H1 (cell line): Measurements from ENCODE around the gene FAM81A. TPM values are rescaled to one million over a fixed set of nuclear protein-coding genes. Genes with fewer than 3 reads are reported as not detected.

Experiments
- CTCF ChIA-PET: fragments of 300-600 bp; sonication (Branson Sonifier 250); formaldehyde crosslinking; loops from one replicate; lab custom pipeline; 2021; ENCODE audit not compliant: partially characterized antibody; lab: Charles Lee
- POLR2A ChIA-PET: fragments of 300-600 bp; sonication (Branson Sonifier 250); formaldehyde crosslinking; loops from one replicate; lab custom pipeline; 2021; ENCODE audit warnings: inconsistent platforms; ENCODE audit not compliant: partially characterized antibody; lab: Charles Lee
- DNase-seq, 2 experiments: peaks; one replicate each; pipeline versions ENCODE4 v3.0.0 to v3.0.0-alpha.2; 2010 to 2022; ENCODE audit warnings: low spot score in 2 of 2, low read depth in 1 of 2, mixed read lengths in 1 of 2
- FAIRE-seq: peaks from 2 replicates; lab custom pipeline; 2011; peaks lifted over from hg19 to GRCh38; lab: Jason Lieb, UNC
- H2AFZ ChIP-seq: 2 replicates; pipeline ENCODE4 v1.8.1; 2012; ENCODE audit warnings: low read length, inconsistent platforms
- H2AK5ac ChIP-seq: 2 replicates; pipeline ENCODE4 v1.6.1; 2013; ENCODE audit warnings: low read depth, low read length
- H2BK120ac ChIP-seq: replicated peaks from 2 replicates; pipeline ENCODE3; 2013; ENCODE audit warnings: low read depth, low read length, inconsistent platforms
- H2BK12ac ChIP-seq: 2 replicates; pipeline ENCODE4 v1.6.1; 2013; ENCODE audit warnings: low read depth, low read length
- H2BK15ac ChIP-seq: 2 replicates; pipeline ENCODE4 v1.6.1; 2013; ENCODE audit warnings: low read length
- H2BK20ac ChIP-seq: 2 replicates; pipeline ENCODE4 v1.6.1; 2013; ENCODE audit warnings: low read length
- H2BK5ac ChIP-seq: 2 replicates; pipeline ENCODE4 v1.6.1; 2013; ENCODE audit warnings: low read depth, low read length
- H3K14ac ChIP-seq: 2 replicates; pipeline ENCODE4 v1.6.1; 2013; ENCODE audit warnings: inconsistent platforms; ENCODE audit not compliant: insufficient read length
- H3K18ac ChIP-seq: 2 replicates; pipeline ENCODE4 v1.6.1; 2013; ENCODE audit warnings: low read length; ENCODE audit errors: extremely low read depth
- H3K23ac ChIP-seq: 2 replicates; pipeline ENCODE4 v1.6.1; 2013; ENCODE audit warnings: inconsistent platforms; ENCODE audit not compliant: insufficient read length
- H3K23me2 ChIP-seq: 2 replicates; pipeline ENCODE4 v1.6.1; 2013; ENCODE audit warnings: low read depth, low read length
- H3K27ac ChIP-seq: 2 replicates; pipeline ENCODE4 v1.6.1; 2011; ENCODE audit warnings: low read depth, low read length, inconsistent platforms
- H3K27me3 ChIP-seq, 4 experiments: replicated peaks in 1 of 4; 1 replicate in 1 of 4; 2 replicates in 3 of 4; pipeline versions ENCODE4 v1.6.1 to v1.8.1; 2011 to 2013; ENCODE audit warnings: low read length in 3 of 4, mild to moderate bottlenecking in 3 of 4, inconsistent platforms in 2 of 4, mixed read lengths in 2 of 4, moderate library complexity in 1 of 4; ENCODE audit not compliant: control insufficient read depth in 3 of 4, insufficient read depth in 3 of 4; ENCODE audit errors: extremely low read depth in 1 of 4
- H3K36me3 ChIP-seq, 4 experiments: 2 replicates each; pipeline versions ENCODE4 v1.6.1 to v1.8.1; 2011 to 2013; ENCODE audit warnings: mild to moderate bottlenecking in 4 of 4, low read length in 3 of 4, moderate library complexity in 2 of 4, control low read depth in 1 of 4, inconsistent platforms in 1 of 4; ENCODE audit not compliant: insufficient read depth in 4 of 4, control insufficient read depth in 2 of 4
- H3K4ac ChIP-seq: replicated peaks from 2 replicates; pipeline ENCODE3; 2013; ENCODE audit warnings: low read length, low read depth, mixed read lengths, inconsistent platforms; ENCODE audit not compliant: insufficient read length
- H3K4me1 ChIP-seq, 4 experiments: replicated peaks in 1 of 4; 1 replicate in 1 of 4; 2 replicates in 3 of 4; pipeline versions ENCODE4 v1.6.1 to v1.8.1; 2011 to 2013; ENCODE audit warnings: low read length in 3 of 4, inconsistent platforms in 2 of 4, mixed read lengths in 1 of 4; ENCODE audit not compliant: insufficient read depth in 4 of 4, control insufficient read depth in 3 of 4
- H3K4me2 ChIP-seq, 2 experiments: 2 replicates each; pipeline versions ENCODE4 v1.6.1 to v1.8.1; 2011 to 2013; ENCODE audit warnings: low read depth in 2 of 2, low read length in 2 of 2, control low read depth in 1 of 2, inconsistent platforms in 1 of 2, mild to moderate bottlenecking in 1 of 2; ENCODE audit not compliant: insufficient read depth in 1 of 2
- H3K4me3 ChIP-seq, 4 experiments: fragments of 200-600, 300-600 bp in 1 of 4; sonication (generic), shearing (Covaris generic), sonication (Bioruptor Twin) in 1 of 4; 2 replicates each; pipeline versions ENCODE4 v1.5.1 to v1.8.1; 2011 to 2016; ENCODE audit warnings: low read length in 4 of 4, low read depth in 3 of 4, control low read depth in 2 of 4, inconsistent platforms in 2 of 4, mild to moderate bottlenecking in 2 of 4, mixed read lengths in 1 of 4, moderate library complexity in 1 of 4; ENCODE audit not compliant: insufficient read depth in 2 of 4; ENCODE audit errors: extremely low read depth in 1 of 4
- H3K56ac ChIP-seq: replicated peaks from 2 replicates; pipeline ENCODE3; 2013; ENCODE audit warnings: low read depth, mild to moderate bottlenecking, mixed read lengths, low read length, inconsistent platforms; ENCODE audit not compliant: insufficient read length
- H3K79me1 ChIP-seq: 2 replicates; pipeline ENCODE4 v1.6.1; 2013; ENCODE audit warnings: low read depth, low read length, control low read depth
- H3K79me2 ChIP-seq, 2 experiments: 2 replicates each; pipeline versions ENCODE4 v1.6.1 to v1.8.1; 2012 to 2013; ENCODE audit warnings: low read length in 2 of 2, mild to moderate bottlenecking in 2 of 2, inconsistent platforms in 1 of 2; ENCODE audit not compliant: insufficient read depth in 2 of 2, control insufficient read depth in 1 of 2
- H3K9ac ChIP-seq, 4 experiments: replicated peaks in 1 of 4; 1 replicate in 1 of 4; 2 replicates in 3 of 4; pipeline versions ENCODE4 v1.6.1 to v1.8.1; 2011 to 2013; ENCODE audit warnings: low read depth in 3 of 4, low read length in 3 of 4, control low read depth in 2 of 4, mild to moderate bottlenecking in 2 of 4, moderate library complexity in 2 of 4, inconsistent platforms in 1 of 4; ENCODE audit errors: extremely low read depth in 1 of 4
- H3K9me3 ChIP-seq, 2 experiments: 2 replicates each; pipeline versions ENCODE4 v1.6.1 to v1.8.1; 2012 to 2013; ENCODE audit warnings: mild to moderate bottlenecking in 2 of 2, moderate library complexity in 2 of 2, control low read depth in 1 of 2, inconsistent platforms in 1 of 2, low read depth in 1 of 2, low read length in 1 of 2, mixed read lengths in 1 of 2; ENCODE audit not compliant: insufficient read depth in 2 of 2
- H4K20me1 ChIP-seq, 2 experiments: replicated peaks in 1 of 2; 2 replicates each; pipeline versions ENCODE3 to v1.8.1; 2011 to 2013; ENCODE audit warnings: inconsistent platforms in 2 of 2, low read length in 2 of 2, mild to moderate bottlenecking in 1 of 2; ENCODE audit not compliant: insufficient read depth in 2 of 2, control insufficient read depth in 1 of 2
- H4K5ac ChIP-seq: 2 replicates; pipeline ENCODE4 v1.6.1; 2013; ENCODE audit warnings: low read length, low read depth, mixed read lengths, inconsistent platforms; ENCODE audit not compliant: insufficient read length
- H4K8ac ChIP-seq: 2 replicates; pipeline ENCODE4 v1.8.0; 2013; ENCODE audit warnings: mild to moderate bottlenecking, moderate library complexity, low read length, inconsistent platforms; ENCODE audit not compliant: insufficient read depth; ENCODE audit errors: extremely low read depth
- H4K91ac ChIP-seq: replicated peaks from 2 replicates; pipeline ENCODE3; 2013; ENCODE audit warnings: low read length, mixed read lengths, inconsistent platforms; ENCODE audit not compliant: insufficient read length
- BRCA1 ChIP-seq: IDR thresholded peaks from 2 replicates; pipeline ENCODE4 v1.6.1; 2012; ENCODE audit warnings: low read depth, low read length, improper control_type of control experiment
- GABPA ChIP-seq: IDR thresholded peaks from 2 replicates; pipeline ENCODE4 v1.6.1; 2011; ENCODE audit warnings: mild to moderate bottlenecking, low read length, moderate library complexity, borderline replicate concordance; ENCODE audit not compliant: insufficient read depth
- HDAC2 ChIP-seq, 2 experiments: fragments of 300-600 bp in 1 of 2; sonication (generic) in 1 of 2; IDR thresholded peaks; 2 replicates each; pipeline ENCODE4 v1.6.1; 2011 to 2012; ENCODE audit warnings: low read depth in 2 of 2, low read length in 2 of 2, mild to moderate bottlenecking in 2 of 2, moderate library complexity in 2 of 2, borderline replicate concordance in 1 of 2, inconsistent platforms in 1 of 2
- RBBP5 ChIP-seq: IDR thresholded peaks from 2 replicates; pipeline ENCODE4 v1.7.1; 2012; ENCODE audit warnings: low read depth, mild to moderate bottlenecking, inconsistent platforms, low read length, moderate library complexity, borderline replicate concordance
- TAF1 ChIP-seq: IDR thresholded peaks from 2 replicates; pipeline ENCODE4 v1.6.1; 2011; ENCODE audit warnings: mild to moderate bottlenecking, low read depth, low read length
- TAF7 ChIP-seq: optimal IDR thresholded peaks from 2 replicates; pipeline ENCODE3; 2011; ENCODE audit warnings: low read depth, mild to moderate bottlenecking, inconsistent platforms, low read length, moderate library complexity, borderline replicate concordance
- TEAD4 ChIP-seq: IDR thresholded peaks from 2 replicates; pipeline ENCODE4 v1.6.1; 2012; ENCODE audit warnings: low read depth, low read length, inconsistent platforms, mixed read lengths
- YY1 ChIP-seq: IDR thresholded peaks from 2 replicates; pipeline ENCODE4 v1.6.1; 2011; ENCODE audit warnings: low read depth, mild to moderate bottlenecking, low read length
- WGBS, 2 experiments: shearing (Covaris generic) in 1 of 2; methylation state at CpG; one replicate each; pipeline versions ENCODE4 v1.1.6 to v1.1.7; 2013 to 2015; ENCODE audit warnings: low lambda C conversion rate in 2 of 2, mixed read lengths in 2 of 2, inconsistent platforms in 1 of 2, low coverage in 1 of 2, missing lambda C conversion rate in 1 of 2; ENCODE audit not compliant: insufficient replicate concordance in 2 of 2, insufficient coverage in 1 of 2, insufficient read length in 1 of 2; ENCODE audit errors: extremely low coverage in 1 of 2, missing lambda C conversion rate in 1 of 2; 5-methylcytosine and 5-hydroxymethylcytosine counted together
- polyA plus RNA-seq, 7 experiments: library from polyadenylated mRNA; depleted of rRNA in 3 of 7; stranded (reverse) in 5 of 7; unstranded in 2 of 7; fragments of >200 nt in 5 of 7; fragments of 200-250 nt in 2 of 7; gene quantifications; 1 replicate in 5 of 7; 2 replicates in 1 of 7; 4 replicates in 1 of 7; pipeline versions ENCODE4 v1.2.1 to v1.2.3, GENCODE V29; 2011 to 2013; ENCODE audit warnings: missing spikeins in 2 of 7, mixed read lengths in 2 of 7
- total RNA-seq: library from RNA; stranded (reverse); fragmentation: NEBNext Ultra II Directional; extraction: Animal tissue kit (Norgen Biotek cat#: 25700); gene quantifications from 2 replicates; pipeline ENCODE4 v1.2.1, GENCODE V29; 2021
- TF ChIP-seq, protein P1 (sequence below), 3 experiments: IDR thresholded peaks; 1 replicate in 2 of 3; 2 replicates in 1 of 3; pipeline versions ENCODE4 v1.5.1 to v1.6.1; 2011; ENCODE audit warnings: low read length in 3 of 3, mild to moderate bottlenecking in 3 of 3, inconsistent platforms in 2 of 3, low read depth in 1 of 3, moderate library complexity in 1 of 3; ENCODE audit not compliant: insufficient read depth in 1 of 3; ENCODE audit errors: control extremely low read depth in 1 of 3
- TF ChIP-seq, protein P2 (sequence below): IDR thresholded peaks from 2 replicates; pipeline ENCODE4 v1.6.1; 2011; ENCODE audit warnings: low read length, improper control_type of control experiment

FAM81A gene
- total and polyA plus RNA-seq, 2 of the 8 experiments (the other 6 are each of a cell fraction or from before 2014, with no cell fraction given) = 0.56 to 3.0 TPM

DNA sequence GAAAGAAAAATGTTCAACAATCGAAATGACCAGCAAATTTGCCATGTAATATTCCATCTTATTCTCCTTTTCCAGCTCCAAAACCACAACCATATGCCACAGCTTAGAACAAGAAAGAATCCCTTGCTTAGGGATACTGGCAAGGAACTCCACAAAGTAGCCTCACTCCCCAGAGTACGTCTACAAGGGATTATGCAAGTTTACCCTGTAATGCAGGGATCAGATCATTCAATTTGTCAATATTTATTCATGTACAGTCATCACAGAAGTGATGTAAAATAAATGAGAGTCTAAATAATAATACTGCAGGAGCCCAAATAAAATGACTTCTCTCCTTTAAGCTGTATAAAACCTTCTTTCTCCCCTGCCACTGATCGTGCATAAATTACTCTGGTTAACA, 41.8 kb upstream of the FAM81A start:
- no peaks in the 10 kb centered on the region for H3K9me3 ChIP-seq
- ChIA-PET CTCF (interaction anchor here (0.6 to 1.9 kb wide), 5 partner anchors 9 to 150 kb away, joined by 3 to 7 read pairs (median 4); no protein-coding TSS in a partner anchor), POLR2A (interaction anchor here (1.4 kb wide), 1 partner anchor 22 kb away, joined by 3 read pairs; no protein-coding TSS in a partner anchor)
- H3K27ac ChIP-seq = no peak overlapping the region
- WGBS, 2 experiments = 91% methylated on average over 3 of the region's 3 CpGs; no CpG with 5 or more reads in 1 of the 2 experiments
- no peak overlapping the region for H2BK20ac ChIP-seq
- H2BK120ac ChIP-seq = no peak overlapping the region
- H3K79me2 ChIP-seq = no peaks in the 10 kb centered on the region
- H3K4me2 ChIP-seq = no peak overlapping the region
- H3K23me2 ChIP-seq = no peaks in the 10 kb centered on the region
- no peak overlapping the region for H3K14ac ChIP-seq
- no peak overlapping the region for H2BK12ac ChIP-seq
- no peaks in the 10 kb centered on the region for H3K36me3 ChIP-seq
- no peak overlapping the region for H2BK5ac ChIP-seq
- H3K27me3 ChIP-seq = peaks cover 0 to 8% (median 3%) of the 10 kb centered on the region in 4 experiments; a peak in 5 of 7 replicates
- H4K5ac ChIP-seq = no peak overlapping the region
- no peak overlapping the region for H4K8ac ChIP-seq
- H3K23ac ChIP-seq = no peak overlapping the region
- H3K79me1 ChIP-seq = no peaks in the 10 kb centered on the region
- no peak overlapping the region for H3K9ac ChIP-seq
- H3K4ac ChIP-seq = no peak overlapping the region
- no peaks in the 10 kb centered on the region for H4K20me1 ChIP-seq
- no peak for FAIRE-seq
- H3K56ac ChIP-seq = no peak overlapping the region
- no peak overlapping the region for H2AFZ ChIP-seq
- no peak overlapping the region for H2AK5ac ChIP-seq
- no peak overlapping the region for H4K91ac ChIP-seq
- H3K4me3 ChIP-seq = no peak overlapping the region
- H3K18ac ChIP-seq = no peak overlapping the region
- no peak for DNase-seq
- H2BK15ac ChIP-seq = no peak overlapping the region
- peaks cover 2 to 9% (median 5%) of the 10 kb centered on the region in 4 experiments; a peak in 4 of 7 replicates for H3K4me1 ChIP-seq
- TF ChIP-seq TAF1 (no peak), RBBP5 (no peak), YY1 (no peak), HDAC2 (IDR thresholded peaks at IDR 0.05; ENCODE audit: borderline replicate concordance in 1 of 2, low read depth in 2 of 2, low read length in 2 of 2) (no peak), TAF7 (no peak), BRCA1 (no peak), GABPA (no peak), TEAD4 (no peak)
- TF ChIP-seq, protein P1, sequence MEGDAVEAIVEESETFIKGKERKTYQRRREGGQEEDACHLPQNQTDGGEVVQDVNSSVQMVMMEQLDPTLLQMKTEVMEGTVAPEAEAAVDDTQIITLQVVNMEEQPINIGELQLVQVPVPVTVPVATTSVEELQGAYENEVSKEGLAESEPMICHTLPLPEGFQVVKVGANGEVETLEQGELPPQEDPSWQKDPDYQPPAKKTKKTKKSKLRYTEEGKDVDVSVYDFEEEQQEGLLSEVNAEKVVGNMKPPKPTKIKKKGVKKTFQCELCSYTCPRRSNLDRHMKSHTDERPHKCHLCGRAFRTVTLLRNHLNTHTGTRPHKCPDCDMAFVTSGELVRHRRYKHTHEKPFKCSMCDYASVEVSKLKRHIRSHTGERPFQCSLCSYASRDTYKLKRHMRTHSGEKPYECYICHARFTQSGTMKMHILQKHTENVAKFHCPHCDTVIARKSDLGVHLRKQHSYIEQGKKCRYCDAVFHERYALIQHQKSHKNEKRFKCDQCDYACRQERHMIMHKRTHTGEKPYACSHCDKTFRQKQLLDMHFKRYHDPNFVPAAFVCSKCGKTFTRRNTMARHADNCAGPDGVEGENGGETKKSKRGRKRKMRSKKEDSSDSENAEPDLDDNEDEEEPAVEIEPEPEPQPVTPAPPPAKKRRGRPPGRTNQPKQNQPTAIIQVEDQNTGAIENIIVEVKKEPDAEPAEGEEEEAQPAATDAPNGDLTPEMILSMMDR (IDR thresholded peaks at IDR 0.05; ENCODE audit: control extremely low read depth in 1 of 3, insufficient read depth in 1 of 3, low read depth in 1 of 3, low read length in 3 of 3) = no peak
- TF ChIP-seq, protein P2, sequence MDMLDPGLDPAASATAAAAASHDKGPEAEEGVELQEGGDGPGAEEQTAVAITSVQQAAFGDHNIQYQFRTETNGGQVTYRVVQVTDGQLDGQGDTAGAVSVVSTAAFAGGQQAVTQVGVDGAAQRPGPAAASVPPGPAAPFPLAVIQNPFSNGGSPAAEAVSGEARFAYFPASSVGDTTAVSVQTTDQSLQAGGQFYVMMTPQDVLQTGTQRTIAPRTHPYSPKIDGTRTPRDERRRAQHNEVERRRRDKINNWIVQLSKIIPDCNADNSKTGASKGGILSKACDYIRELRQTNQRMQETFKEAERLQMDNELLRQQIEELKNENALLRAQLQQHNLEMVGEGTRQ = no peak
